ES-I3 (cell line): Measurements from ENCODE around the gene ARRDC1.
"Not testable (repeated sequence)": the region's sequence is repeated elsewhere in the genome, so short reads cannot be mapped to it uniquely, and the experiment has no call there.

Experiments used
- H3K36me3 ChIP-seq: 2 replicates; pipeline ENCODE4 v1.6.1; 2013; ENCODE audit warnings: mild to moderate bottlenecking, low read length, control low read depth, moderate library complexity; ENCODE audit not compliant: insufficient read depth
- H3K4me1 ChIP-seq: 2 replicates; pipeline ENCODE4 v1.6.1; 2013; ENCODE audit warnings: mild to moderate bottlenecking, control low read depth, low read length; ENCODE audit not compliant: insufficient read depth
- H3K9ac ChIP-seq: 2 replicates; pipeline ENCODE4 v1.6.1; 2013; ENCODE audit warnings: low read depth, mild to moderate bottlenecking, low read length, moderate library complexity
- H3K9me3 ChIP-seq: 2 replicates; pipeline ENCODE4 v1.6.1; 2013; ENCODE audit warnings: mild to moderate bottlenecking, low read length, moderate library complexity; ENCODE audit not compliant: control insufficient read depth, insufficient read depth

ARRDC1 gene

DNA sequence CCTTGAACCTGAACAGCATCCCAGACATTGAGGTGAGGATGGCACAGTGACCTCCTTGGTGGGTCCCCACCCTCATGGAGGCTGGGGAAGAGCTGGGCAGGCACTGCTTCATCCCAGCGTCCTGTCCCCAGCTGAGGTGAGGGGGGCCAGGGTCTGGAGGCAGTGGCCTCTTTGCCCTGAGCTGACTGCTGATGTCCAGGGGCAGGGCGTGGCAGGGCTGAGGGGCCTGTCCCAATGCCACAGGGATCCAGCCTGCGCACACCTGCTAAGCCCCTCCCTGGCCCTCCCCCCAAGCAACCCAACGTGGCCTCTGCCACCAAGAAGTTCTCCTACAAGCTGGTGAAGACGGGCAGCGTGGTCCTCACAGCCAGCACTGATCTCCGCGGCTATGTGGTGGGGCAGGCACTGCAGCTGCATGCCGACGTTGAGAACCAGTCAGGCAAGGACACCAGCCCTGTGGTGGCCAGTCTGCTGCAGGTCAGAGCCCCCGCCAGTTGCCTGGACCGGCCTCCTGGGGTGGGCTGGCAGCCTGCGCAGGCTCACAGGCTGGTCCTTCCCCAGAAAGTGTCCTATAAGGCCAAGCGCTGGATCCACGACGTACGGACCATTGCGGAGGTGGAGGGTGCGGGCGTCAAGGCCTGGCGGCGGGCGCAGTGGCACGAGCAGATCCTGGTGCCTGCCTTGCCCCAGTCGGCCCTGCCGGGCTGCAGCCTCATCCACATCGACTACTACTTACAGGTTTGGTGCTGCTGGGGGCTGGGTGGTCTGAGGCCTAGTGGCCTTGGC is 8.4 kb downstream of the ARRDC1 start:
- Histone ChIP-seq H3K9me3 (no peaks in the 10 kb centered on the region), H3K9ac (no peak overlapping the region), H3K4me1 (peaks cover 12% of the 10 kb centered on the region), H3K36me3 (no peaks in the 10 kb centered on the region; the same call in 1 of the 2 replicates)

DNA sequence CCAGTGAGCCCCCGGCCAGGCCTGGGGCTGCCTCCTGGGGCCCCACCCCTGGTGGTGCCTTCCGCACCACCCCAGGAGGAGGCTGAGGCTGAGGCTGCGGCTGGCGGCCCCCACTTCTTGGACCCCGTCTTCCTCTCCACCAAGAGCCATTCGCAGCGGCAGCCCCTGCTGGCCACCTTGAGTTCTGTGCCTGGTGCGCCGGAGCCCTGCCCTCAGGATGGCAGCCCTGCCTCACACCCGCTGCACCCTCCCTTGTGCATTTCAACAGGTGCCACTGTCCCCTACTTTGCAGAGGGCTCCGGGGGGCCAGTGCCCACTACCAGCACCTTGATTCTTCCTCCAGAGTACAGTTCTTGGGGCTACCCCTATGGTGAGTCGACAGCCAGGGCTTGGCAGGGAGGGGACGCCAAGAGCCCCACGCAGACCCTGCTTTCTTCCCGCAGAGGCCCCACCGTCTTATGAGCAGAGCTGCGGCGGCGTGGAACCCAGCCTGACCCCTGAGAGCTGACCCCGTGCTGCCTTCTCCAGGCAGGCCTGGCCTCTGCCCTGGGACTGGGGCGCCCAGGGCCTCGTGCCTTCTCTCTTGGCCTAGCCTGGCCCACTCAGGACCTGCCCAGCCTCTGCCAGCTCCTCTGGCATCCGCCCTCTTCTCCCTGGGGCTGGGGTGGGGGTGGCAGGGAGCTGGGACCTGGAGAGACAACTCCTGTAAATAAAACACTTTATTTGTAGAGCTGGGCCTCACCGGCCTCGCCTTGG is 9.3 kb downstream of the ARRDC1 start:
- H3K4me1 ChIP-seq, result peaks cover 13% of the 10 kb centered on the region
- no peaks in the 10 kb centered on the region for H3K9me3 ChIP-seq
- H3K36me3 ChIP-seq, result no peaks in the 10 kb centered on the region; the same call in 1 of the 2 replicates
- no peak overlapping the region for H3K9ac ChIP-seq

DNA sequence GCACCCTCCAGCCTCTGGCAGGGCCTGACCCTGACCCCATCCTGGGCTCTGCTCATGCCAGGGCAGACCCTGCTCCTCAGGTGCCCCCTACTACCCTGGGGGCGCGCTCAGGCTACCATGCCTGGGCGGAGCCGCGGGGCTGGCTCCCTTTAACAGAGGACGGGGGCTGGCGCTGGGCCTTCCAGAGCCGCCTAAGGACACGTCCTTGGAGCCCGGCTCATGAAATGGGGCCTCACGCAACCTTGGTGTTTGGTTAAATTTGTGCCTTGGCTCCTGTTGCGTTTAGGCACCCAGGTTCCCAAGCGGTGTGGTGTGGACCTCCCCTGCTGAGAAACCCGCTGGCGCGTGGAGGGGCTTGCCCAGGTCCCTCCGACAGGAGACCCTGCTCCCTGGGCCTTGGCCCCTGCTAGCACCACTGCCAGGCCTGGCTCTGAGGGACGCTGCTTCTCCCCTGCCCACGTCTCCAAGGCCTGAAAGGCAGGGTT is 9.9 kb downstream of the ARRDC1 start:
- H3K9ac ChIP-seq, result no peak overlapping the region
- no peaks in the 10 kb centered on the region; the same call in 1 of the 2 replicates for H3K36me3 ChIP-seq
- H3K4me1 ChIP-seq, result peaks cover 18% of the 10 kb centered on the region
- H3K9me3 ChIP-seq, result no peaks in the 10 kb centered on the region

DNA sequence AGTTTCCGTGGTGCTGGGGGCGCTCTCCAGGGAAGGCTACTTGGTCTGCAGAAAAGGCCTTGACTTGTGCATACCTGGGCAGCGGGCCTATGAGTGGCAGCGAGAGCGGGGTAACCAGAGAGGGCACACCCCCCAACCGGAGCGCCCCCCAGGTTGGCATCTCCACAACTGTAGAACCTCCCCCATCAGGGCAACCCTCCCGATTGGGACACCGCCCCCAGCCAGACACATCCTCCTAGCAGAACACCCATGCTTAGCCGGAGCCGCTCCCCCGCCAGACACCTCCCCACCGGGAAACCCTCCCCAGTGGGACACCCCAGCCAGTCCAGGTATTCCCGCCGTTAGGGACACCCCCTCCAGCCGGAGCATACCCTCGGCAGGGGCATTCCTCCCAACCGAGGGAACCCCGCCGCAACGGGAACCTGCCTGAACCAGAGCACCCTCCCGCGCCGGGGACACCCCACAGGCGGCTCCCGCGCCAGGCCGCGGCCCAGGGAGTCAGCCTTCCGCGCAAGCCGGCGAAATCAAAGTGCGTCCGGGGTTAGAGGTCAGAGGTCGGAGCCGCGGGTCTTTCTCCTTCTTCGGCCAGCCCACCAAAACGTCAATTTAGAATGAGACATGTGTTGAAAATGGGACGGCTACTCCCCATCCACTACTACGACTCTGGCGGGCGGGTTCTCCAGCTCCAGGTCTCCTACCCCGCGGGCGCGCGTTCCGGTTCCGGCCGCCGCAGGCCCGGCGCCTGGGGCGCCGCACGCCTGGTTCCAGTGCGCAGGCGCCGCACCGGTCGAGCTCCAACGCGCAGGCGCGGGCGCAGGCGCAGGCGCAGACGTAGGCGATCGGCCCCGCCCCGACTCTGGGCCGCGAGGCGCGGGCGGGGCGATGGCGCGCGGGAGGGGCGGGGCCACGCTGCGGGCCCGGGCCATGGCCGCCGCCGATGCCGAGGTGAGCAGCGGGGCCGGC is 12.9 kb downstream of the ARRDC1 start, which contains the start of gene EHMT1:
Gene EHMT1, plus strand, starts transcription at position 901 of the 963 bp plus-strand sequence. Its CDS starts 24 bp downstream, at position 925.
- Histone ChIP-seq H3K9ac (peak within 1 kb of the TSS; percentile 90), H3K36me3 (peaks cover 10% of the 10 kb centered on the region), H3K9me3 (no peaks in the 10 kb centered on the region), H3K4me1 (peaks cover 10% of the 10 kb centered on the region; the same call in 1 of the 2 replicates)

DNA sequence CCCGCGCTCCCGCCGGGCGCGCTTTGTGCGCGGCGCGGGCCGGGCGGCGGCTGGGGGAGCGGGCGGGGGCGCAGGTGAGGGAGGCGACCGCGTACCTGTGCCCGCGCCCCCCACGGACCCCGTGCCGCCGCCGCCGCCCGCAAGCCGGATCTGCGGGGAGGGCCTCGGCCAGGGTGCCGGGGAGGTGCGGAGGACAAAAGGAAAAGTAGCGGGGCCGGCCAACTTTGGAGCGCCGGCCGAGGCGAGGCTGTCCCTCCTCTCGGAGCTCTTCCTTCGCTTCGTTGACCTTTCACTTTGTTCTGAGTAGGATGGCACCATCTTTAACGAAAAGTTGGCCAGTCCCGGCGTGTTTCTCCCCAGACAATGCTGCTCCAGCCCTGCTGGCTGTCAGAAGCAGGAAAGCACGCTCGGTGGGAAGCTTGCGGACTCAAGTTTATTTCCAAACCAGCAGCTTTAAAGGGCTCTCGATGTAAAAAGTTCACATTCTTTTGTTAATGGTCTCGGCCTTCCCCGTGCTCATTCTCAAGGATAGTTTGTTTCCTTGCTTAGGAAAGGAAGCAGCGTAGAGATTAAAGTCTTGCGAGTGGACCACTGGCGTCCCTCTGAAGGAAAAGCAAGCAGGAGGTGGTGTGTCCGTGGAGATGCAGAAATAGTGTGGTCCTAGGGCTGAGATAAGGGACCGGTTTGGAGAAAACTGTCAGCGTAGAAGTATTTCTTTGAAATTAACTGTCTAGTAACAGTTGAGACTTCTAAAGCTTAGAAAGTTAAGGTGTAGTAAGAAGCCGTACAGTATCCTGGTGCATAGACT is 14.0 kb downstream of the ARRDC1 start:
- peaks cover 10% of the 10 kb centered on the region; the same call in 1 of the 2 replicates for H3K4me1 ChIP-seq
- peaks cover 12% of the 10 kb centered on the region for H3K36me3 ChIP-seq
- H3K9ac ChIP-seq, result peak overlapping the region; percentile 89

DNA sequence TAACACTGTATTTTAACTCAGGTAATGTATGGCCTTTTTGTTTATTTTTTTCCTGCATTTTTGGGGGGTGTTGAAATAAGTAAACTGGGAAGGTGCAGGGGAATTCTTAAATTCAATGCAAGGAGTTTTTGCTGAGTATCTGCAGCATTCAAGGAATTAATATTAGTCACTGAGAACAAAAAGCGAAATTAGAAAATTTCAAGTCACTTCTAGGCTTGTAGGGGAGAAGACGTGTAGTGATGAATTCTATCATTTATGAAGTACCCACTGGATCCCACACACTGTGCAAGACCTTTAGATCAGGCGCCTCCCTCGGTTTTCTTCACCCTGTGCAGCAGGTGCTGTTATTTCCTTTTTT is 14.5 kb downstream of the ARRDC1 start:
- Histone ChIP-seq H3K36me3 (peaks cover 12% of the 10 kb centered on the region), H3K9me3 (no peaks in the 10 kb centered on the region), H3K9ac (peak overlapping the region; percentile 89), H3K4me1 (peaks cover 11% of the 10 kb centered on the region; the same call in 1 of the 2 replicates)

More for the DNA sequence above, 14.0 kb downstream of the ARRDC1 start:
- no peaks in the 10 kb centered on the region for H3K9me3 ChIP-seq

DNA sequence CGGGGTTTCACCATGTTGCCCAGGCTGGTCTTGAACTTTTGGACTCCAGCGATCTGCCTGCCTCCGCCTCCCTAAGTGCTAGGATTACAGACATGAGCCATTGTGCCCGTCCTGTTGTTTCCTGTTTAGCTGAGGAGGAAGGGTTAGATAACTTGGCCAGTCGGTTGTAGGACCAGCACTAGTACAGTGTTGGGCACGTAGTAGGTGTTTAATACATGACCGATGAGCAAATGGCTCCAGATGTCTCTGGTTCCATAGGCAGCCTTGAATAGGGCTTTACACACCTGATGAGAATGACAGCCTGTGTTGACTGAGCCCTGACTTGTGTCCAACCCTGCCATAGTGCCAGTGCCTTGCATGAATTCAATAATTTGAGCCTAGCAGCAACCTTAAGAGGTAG is 15.1 kb downstream of the ARRDC1 start:
- Histone ChIP-seq H3K36me3 (peaks cover 12% of the 10 kb centered on the region), H3K4me1 (peaks cover 16% of the 10 kb centered on the region; the same call in 1 of the 2 replicates), H3K9me3 (no peaks in the 10 kb centered on the region), H3K9ac (no peak overlapping the region)

DNA sequence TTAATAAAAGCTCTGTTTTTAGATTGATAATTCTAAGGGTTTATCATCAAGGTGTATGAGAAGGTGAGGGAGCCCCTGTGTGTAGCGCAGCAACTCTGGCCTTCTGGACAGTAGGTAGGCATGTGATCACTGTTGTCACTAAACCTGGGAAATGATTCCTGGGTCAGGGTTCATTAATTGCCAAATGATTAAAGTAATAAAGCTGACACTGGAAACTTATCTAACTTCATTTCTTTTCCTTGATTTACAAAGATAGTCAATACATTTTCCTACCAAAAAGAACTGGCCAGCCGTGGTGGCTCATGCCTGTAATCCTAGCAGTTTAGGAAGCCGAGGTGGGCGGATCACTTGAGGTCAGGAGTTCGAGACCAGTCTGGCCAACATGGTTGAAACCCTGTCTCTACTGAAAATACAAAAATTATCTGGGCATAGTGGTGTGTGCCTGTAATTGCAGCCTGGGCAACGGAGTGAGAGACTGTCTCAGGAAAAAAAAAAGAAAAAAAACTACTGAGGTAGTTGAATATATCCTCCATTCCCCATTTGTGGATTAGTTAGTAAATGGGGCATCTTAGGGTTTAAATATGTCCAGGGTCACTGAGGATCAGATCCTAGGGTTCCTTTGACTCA is 15.8 kb downstream of the ARRDC1 start:
- Histone ChIP-seq H3K4me1 (peaks cover 16% of the 10 kb centered on the region; the same call in 1 of the 2 replicates), H3K9ac (no peak overlapping the region), H3K36me3 (peaks cover 12% of the 10 kb centered on the region), H3K9me3 (no peaks in the 10 kb centered on the region)

DNA sequence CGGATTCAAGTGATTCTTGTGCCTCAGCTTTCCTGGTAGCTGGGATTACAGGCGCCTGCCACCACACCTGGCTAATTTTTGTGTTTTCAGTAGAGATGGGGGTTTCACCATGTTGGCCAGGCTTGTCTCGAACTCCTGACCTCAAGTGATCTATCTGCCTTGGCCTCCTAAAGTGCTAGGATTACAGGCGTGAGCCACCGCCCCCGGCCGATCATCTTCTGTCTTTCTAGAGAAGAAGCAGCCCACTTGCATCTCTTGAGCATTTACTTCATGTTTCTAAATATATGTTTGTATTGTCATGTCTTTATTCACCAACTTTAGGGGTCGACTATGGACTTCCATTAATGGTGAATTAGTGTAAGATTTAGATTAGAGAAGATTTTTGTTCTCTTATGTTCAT is 16.7 kb downstream of the ARRDC1 start:
- Histone ChIP-seq H3K4me1 (peaks cover 16% of the 10 kb centered on the region; the same call in 1 of the 2 replicates), H3K36me3 (peaks cover 12% of the 10 kb centered on the region)
- H3K9me3 ChIP-seq, H3K9ac ChIP-seq: not testable (repeated sequence)

DNA sequence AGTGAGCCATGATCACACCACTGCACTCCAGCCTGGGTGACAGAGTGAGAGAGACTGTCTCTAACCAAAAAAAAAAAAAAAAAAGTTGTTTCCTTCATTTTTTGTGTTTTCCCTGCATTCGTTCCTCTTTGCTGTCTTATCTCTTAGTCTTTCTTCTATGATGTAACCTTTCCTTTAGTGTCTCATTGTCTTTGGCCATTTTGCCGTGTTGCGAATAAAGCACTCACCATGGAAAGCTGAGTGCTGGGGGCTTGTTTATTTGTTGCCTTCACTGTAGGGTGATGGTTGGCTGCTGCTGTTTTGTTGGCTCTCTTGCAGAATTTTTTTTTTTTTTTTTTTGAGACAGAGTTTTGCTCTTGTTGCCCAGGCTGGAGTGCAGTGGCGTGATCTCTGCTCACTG is 21.0 kb downstream of the ARRDC1 start:
- H3K9ac ChIP-seq, result no peak overlapping the region
- 0 out of 2 replicates have a peak, but pooled peaks cover 5% of the 10 kb centered on the region for H3K36me3 ChIP-seq
- H3K4me1 ChIP-seq, result peaks cover 13% of the 10 kb centered on the region; the same call in 1 of the 2 replicates
- H3K9me3 ChIP-seq, result no peaks in the 10 kb centered on the region

DNA sequence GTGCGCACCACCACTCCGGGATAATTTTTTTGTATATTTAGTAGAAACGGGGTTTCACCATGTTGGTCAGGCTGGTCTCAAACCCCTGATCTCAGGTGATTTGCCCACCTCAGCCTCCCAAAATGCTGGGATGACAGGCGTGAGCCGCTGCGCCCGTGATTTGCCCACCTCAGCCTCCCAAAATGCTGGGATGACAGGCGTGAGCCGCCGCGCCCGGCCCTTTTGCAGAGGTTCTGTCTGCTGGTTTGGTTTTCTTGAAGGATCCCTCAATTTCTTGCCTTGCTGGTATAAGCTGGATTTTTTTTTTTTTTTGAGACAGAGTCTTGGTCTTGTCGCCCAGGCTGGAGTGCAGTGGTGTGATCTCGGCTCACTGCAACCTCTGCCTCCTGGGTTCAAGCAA is 21.9 kb downstream of the ARRDC1 start:
- peaks cover 13% of the 10 kb centered on the region; the same call in 1 of the 2 replicates for H3K4me1 ChIP-seq

DNA sequence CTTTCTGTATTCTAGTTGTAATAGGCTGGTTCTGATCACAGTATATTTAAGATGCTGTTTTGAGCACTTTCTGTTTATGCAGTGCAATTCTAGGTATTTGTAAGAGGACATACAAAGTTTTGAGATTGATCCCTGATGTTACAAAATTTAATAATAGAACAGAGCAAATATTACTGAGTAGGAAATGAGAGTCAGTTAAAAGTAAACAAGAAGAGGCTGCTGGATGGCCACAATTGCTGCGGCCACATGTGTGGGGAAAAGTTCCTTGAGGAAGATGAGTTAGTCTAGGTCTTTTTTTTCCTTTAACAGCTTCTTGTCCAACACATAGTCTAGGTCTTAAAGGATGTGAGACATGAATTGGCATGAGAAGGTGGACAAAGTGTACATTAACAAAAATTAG is 24.6 kb downstream of the ARRDC1 start:
- Histone ChIP-seq H3K4me1 (peaks cover 15% of the 10 kb centered on the region; the same call in 1 of the 2 replicates), H3K9me3 (no peaks in the 10 kb centered on the region), H3K36me3 (no peaks in the 10 kb centered on the region; the same call in 1 of the 2 replicates), H3K9ac (no peak overlapping the region)

More for the DNA sequence above, 21.9 kb downstream of the ARRDC1 start:
- not testable (repeated sequence) for H3K9ac ChIP-seq, H3K9me3 ChIP-seq, H3K36me3 ChIP-seq
